NCI-H1930 (cell line): ENCODE measurements around the gene LIPC.
"Not testable (repeated sequence)": the region's sequence is repeated elsewhere in the genome, so short reads cannot be mapped to it uniquely, and the experiment has no call there.

ENCODE experiments used
- DNase-seq, 2 experiments: peaks; one replicate each; lab custom pipeline; 2025; lab: John Stamatoyannopoulos, UW

Gene LIPC

DNA sequence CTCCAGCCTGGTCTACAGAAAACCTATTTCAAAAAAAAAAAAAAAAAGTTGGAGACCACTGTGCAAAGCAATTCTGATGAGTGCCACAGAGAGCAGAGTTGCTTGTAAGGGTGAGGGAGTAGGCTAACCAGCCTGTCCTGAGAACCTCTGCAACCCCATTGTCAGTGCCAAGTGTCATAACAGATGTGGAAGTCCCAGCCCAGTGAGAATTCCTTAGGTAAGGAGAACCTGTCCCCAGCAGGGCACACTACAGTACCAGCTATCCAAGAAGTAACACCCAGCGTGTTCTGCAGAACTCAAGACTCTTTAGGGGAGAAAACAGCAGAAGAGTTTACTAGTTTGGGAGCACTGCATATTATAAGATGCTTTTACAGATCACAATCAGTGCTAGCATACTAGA is 156.3 kb downstream of the LIPC start:
- DNase-seq, result no peak

DNA sequence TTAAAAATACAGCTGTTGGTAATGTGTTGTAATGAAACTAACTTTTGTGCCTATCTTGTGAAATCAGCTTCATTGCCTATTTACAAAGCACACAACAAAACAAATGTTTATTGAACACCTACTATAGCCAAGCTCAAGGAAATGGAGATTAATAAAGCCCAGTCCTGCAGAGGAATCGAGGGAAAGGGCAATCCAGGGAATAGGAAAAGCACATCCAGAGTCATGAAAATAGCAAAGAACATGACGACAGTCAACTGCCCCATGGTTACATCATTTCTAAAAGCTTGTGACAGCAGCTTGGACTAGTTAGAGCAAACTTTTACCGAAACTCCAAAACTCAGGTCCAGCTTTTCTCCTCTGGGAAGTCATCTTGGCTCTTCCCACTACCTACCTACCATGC is 157.3 kb downstream of the LIPC start:
- no peak for DNase-seq

DNA sequence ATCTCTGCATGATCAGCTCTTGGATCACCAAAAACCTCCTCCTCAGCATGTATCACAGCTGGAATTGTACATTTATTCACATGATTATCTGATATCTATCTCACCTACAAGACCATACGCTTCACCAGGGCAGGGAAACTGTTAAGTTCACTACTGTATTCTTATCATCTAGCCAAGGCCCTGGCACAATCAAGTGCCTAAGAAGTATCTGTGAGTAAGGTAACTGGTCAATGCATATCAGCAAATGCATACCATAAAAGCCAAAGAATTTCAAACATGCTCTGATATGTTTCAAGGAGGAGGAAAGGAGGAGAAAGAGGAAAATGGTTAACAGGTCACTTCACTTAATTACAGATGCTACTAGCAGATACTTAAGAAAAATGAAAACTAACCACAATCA is 158.4 kb downstream of the LIPC start:
- DNase-seq, result no peak

DNA sequence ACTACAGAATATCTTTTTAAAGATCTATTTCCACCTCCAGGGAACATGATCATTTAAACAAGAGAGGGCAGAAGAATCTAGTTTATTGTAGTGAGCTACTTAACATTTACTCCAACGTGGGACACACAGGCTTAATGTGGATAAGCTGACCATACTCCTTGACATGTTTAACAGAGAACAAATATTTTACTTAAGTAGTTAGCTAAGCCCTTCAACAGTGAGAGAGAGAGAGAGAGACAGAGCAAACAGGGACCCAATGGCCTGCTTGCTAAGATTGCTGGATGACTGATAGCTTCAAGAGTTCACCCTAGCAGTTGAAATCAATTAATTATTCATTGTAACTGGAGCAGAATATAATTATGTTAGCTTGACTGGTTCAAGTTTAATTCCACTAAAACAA is 159.1 kb downstream of the LIPC start:
- no peak for DNase-seq

DNA sequence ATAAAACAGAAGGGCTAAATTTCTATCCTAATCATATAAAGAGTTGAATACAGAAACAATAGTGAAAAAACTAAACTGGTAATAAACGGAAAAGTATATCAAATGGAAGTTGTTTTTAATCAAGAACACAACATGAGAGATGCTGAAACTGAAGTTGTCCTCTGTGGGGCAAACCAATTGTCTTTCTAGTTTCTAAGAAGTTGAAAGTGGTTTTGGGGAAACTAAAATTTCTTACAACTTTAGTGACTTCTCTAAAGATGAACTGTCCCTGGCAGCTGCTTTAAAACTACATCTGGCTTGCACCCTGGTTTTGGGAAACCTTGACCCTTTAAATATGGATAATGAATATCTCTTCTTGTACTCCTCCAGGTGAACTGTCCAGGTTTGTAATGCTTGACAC is 162.1 kb downstream of the LIPC start:
- DNase-seq, result no peak

DNA sequence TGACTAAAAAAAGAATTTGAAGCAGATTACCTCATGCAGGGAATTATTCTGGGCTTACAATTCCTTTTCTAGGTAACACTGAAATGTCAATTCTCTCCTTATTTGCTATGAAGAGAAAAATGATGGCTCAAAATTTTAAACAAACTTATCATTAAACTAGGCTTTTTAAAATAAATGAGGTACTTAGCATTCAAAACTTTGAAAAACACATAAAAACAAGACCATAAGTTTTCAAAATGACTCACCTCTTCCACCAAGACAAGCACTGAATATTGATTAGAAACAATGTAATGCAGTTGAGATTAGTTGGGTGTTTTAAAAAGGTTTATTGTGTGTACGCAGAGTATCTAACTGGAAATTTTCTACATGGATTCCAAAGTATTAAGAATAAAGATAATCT is 163.1 kb downstream of the LIPC start:
- DNase-seq, result no peak

DNA sequence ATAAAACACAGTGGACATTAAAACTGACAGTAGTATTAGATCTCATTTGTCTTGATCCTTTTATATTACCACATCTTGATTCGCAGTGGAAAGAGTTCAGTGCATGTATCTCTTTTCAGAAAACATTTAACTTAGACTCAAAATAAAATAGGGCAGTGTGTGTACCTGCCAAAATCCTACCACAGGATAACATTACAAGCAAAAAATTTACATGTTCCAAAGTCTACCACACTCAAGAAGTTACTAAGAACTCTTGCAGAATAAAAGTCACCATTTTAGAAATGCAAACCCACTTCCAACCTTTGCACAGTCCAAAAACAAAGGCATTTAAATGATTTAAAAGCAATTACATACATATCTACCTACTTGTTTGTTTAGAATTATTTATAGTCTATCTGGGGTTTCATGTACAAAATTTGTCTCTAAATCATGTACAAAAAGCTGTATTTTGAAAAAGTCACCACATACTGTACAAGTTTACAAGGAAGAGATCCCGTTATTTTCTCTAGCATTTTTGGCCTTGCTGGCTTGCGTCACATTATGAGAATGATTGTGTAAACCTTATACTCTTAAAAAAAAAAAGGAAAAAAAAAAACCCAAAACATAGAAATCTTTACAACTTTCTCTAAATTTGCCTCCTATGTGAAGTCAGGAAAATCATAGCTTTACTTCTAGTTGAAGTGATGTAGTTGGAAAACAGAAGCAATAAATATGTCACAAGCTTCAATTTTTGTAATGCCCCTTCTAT is 163.9 kb downstream of the LIPC start:
- no peak for DNase-seq

DNA sequence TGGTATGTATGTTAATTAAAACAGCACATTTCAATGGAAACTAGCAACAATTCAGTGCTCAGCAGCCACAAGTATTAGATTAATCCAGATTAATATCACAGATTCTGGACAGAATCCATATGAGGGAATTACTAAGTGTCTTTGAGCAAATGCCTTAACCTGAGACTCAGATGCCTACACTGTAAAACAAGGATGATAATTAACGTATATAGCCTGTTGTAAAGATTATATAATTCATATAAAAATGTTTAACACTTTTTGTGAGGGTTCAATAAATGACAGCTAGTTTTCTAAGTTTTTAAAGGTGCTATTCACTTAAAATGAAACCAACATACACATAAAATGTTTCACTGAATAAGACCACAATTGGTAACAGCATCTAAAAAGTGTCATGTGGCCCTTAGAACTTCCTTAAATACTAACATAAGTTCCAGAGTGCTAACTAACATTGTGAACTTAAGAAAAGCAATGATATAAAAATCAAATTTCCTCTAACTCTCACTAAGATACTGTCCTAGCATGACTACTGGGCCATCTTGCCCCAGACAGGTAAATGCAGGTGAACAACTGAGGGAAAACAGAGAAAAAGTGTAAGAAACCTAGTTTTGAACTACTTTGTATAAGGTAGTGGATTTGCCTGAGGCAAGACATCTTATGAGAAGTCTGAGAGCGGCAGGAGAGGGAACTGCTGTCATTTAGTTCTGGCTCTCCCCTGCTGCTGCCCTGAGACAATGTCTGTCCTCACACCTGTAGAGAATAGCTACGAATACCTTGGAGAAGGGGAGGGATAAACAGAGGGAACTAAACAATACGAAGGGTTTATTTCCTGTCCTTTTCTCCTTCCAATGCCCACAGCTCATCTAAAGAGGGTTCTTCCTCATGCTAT is 166.4 kb downstream of the LIPC start:
- DNase-seq, result no peak

DNA sequence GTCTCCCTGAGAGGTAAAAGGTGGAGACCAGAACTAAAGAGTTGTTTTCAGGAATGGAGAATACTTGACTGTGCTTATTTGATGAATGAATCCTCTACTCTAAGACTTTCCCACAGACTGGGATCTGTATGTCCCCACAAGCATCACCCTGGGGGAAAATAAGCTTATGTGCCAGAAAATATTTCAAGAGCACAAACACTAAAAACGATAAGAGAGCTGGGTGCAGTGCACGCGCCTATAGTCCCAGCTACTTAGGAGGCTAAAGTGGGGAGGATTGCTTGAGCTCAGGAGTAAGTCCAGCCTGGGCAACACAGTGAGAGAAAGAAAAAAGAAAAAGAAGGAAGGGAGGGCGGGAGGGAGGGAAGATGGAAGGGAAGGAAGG is 167.0 kb downstream of the LIPC start:
- no peak for DNase-seq

DNA sequence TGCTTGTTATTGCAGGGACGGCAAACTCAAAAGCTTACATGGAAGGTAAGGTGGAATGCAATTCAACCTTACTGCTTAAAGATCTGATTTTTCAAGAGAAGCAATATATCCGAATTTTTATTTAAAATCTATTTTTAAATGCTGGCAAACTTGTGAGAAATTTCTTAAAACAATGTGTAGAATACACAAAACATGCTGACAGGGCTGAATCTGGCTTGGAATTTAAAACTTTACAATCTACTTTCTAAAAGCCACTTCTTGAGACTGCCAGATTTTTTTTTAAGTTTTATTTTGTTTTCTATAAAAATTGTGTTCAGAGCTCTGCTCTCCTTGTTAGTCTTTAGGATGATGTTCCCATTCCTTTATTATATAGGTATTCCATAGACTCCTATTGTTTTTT is 171.0 kb downstream of the LIPC start:
- DNase-seq, result no peak

DNA sequence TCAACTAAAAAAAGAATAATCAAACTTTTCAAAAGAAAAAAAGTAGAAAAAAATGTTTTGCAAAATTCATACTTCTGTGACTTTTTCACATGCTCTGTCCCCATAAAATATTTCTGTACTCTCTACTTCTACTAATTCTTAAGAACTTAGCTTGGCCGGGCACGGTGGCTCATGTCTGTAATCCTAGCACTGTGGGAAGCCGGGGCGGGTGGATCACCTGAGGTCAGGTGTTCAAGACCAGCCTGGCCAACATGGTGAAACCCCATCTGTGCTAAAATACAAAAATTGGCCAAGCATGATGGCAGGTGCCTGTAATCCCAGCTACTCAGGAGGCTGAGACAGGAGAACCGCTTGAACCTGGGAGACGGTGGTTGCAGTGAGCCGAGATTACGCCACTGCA is 172.1 kb downstream of the LIPC start:
- not testable (repeated sequence) for DNase-seq

DNA sequence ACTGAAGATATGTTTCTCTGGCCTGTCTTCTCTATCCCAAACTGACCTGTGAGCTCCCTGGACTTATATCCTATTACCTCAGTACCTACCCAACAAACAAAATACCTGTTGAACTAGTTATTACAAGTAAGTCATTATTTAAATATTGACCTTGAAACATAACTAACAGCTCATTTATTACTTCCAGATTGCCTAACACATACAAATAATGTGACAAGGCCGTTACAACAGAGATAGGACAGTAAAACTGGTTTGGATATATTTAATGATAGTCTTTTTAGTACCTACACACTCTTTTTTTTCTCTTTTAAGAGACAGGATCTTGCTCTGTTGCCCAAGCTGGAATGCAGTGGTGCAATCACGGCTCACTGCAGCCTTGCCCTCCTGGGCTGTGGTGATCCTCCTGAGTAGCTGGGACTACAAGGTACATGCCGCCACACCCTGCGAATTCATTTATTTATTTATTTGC is 172.7 kb downstream of the LIPC start:
- DNase-seq, result no peak

DNA sequence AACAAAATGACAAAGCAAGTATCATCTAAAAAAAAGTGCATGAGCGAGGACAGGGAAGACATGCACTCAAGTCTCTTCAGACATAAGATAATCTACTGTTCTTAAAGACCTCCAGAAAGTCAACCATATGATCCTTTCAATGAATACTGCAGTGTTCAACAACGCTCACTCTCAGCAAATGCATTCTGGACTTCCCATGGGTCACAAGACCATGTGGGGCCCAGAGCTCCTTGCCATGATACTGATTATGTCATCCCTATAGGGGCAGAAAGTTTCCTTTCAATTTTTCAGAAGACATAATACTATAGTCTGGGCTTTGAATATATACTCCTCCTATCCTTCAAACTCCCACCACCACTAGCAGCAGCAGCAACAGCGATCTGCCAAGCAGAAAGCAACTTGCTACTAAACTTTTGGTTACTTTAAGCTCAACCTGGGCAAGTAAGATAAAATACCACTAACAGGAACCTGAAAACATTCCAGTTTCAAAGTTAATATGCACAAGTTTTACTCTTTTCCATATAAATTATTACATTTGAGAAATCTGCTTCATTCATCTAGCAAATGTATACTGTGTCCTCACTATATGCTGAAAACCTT is 174.2 kb downstream of the LIPC start:
- DNase-seq, result no peak

DNA sequence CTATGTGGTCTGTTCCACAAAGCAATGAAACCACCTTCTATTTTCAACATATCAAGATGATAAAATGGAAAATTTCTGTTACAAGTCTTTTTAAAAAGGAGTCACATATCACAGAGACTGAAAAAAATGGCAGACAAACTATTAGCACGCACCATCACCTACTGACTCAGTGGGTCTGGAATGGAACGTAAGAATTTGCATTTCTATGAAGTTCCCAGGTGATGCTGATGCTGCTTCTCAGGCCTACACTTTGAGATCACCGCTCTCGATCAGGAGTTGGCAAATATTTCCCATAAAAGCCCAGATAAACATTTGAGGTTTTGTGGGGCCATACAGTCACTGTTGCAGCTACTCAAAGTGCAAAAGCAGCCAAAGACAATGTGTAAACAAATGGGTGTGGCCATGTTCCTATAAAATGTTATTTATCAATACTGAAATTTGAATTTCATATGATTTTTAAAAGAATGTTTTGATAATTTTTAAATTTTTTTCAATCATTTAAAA is 174.8 kb downstream of the LIPC start:
- no peak for DNase-seq

DNA sequence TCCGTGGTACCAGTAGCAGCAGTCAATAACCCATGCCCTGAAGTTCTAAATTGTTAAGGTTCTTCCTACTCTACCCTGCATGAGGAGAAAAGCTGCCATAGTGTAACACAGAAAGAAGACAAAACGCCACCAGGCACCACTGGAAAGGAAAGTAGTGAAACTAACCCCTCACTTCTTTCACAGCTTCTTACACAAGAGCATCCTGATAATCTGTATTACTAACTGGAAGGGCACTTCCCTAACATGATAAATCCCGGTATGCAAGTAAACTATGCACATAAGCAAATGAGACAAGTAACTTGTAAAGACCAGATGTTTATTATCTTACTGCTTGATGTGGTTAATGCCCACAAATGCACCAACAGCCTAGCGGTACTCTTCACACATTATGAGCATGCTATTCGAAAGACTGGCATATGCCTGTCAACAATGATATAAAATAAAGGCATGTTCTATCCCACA is 176.4 kb downstream of the LIPC start:
- no peak for DNase-seq

DNA sequence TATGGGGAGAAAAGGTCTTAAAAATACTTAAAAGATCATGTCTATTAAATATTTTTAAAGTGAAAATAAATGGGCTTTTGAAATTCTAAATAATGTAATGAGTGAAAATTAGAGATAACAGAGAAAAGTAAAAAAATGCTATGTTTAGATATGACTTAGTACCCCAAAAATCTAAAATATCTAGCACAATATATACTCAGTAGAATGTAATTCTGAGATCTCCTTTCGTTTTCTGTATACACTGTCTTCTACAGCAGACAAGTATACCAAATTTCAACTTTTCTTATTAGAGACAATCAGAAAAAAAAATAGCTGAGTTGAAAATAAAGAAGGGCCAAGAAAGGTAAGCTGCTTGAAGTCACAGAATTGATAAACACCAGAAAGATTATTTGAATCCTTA is 176.9 kb downstream of the LIPC start:
- no peak for DNase-seq

DNA sequence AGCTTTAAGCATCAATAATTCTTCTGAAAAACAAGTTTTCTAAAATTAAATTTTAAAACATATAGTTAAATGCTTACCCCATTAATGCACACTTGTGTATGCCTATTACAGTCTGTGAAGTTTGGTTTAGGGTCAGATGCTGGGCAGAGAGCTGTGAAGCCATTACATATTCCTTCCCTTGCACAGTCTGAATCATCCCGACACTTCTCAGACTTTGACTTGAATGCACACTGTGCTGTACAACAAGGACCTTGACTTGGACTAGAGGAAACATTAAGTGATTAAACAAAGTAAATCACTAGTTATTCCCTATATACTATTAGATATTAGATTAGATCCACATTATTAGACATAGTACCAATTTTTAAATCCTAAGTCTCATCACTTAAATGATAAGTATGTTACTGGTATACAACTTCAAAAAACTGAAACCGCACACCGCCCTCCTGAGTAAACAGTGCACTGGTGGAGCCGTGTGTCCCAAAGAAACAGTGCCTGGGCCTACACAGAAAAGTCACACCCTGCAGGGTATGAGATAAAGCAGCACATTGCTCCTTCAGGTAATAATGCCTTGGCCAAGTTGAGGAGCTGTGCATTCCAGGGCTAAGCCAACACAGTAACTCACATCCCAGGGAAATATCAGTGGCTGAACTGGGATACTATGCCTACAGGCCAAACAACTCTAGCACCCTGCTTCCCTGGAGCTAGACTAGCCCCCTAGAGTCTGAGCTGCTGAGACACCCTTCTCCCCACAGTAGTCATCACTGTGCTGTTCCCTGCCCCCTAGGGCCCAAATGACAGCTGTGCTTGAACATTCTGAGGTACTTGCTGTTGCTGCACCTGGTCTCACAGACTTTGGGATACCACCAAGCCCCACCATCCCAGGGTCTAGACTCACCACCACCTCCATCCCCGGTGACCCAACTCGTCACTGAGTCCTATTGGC is 180.2 kb downstream of the LIPC start:
- no peak for DNase-seq

DNA sequence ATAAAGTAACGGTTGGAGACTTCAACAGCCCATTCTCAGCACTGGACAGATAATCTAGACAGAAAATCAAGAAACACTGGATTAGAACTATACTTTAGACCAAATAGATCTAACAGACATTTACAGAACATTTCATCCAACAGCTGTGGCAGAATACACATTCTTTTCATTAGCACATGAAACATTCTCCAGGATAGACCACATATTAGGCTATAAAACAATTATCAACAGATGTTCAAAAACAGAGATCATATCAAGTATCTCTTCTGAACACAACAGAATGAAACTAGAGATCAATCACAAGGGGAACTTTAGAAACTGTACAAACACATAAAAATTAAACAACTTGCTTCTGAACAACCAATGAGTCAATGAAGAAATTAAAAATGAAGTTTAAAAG is 184.4 kb downstream of the LIPC start:
- DNase-seq, result no peak
